Mesendoderm (in vitro differentiated cells): ENCODE data around the gene MAP3K15.

ENCODE experiments used
- DNase-seq: peaks from one replicate; pipeline ENCODE4 v3.0.0; 2013
- H2AK5ac ChIP-seq: 2 replicates; pipeline ENCODE4 v1.6.1; 2013; ENCODE audit warnings: low read length, inconsistent platforms
- H2BK120ac ChIP-seq: 2 replicates; pipeline ENCODE4 v1.6.1; 2013; ENCODE audit warnings: low read depth, mild to moderate bottlenecking, low read length, moderate library complexity, mixed read lengths
- H2BK15ac ChIP-seq: replicated peaks from 2 replicates; pipeline ENCODE4 v1.6.1; 2013; ENCODE audit warnings: low read depth, mild to moderate bottlenecking, moderate library complexity
- H2BK5ac ChIP-seq: 2 replicates; pipeline ENCODE4 v1.6.1; 2013; ENCODE audit warnings: low read length, inconsistent platforms
- H3K18ac ChIP-seq: 2 replicates; pipeline ENCODE4 v1.6.1; 2013; ENCODE audit warnings: mild to moderate bottlenecking, low read length, mixed read lengths
- H3K23ac ChIP-seq: one replicate; pipeline ENCODE4 v1.6.1; 2013; ENCODE audit warnings: low read length
- H3K27ac ChIP-seq: 2 replicates; pipeline ENCODE4 v1.5.1; 2013; ENCODE audit warnings: low read depth, mild to moderate bottlenecking, inconsistent platforms, low read length, moderate library complexity
- H3K27me3 ChIP-seq: 2 replicates; pipeline ENCODE4 v1.6.1; 2013; ENCODE audit warnings: low read length, control low read depth, mild to moderate bottlenecking, inconsistent platforms; ENCODE audit not compliant: insufficient read depth, poor library complexity
- H3K36me3 ChIP-seq: 2 replicates; pipeline ENCODE4 v1.6.1; 2013; ENCODE audit warnings: low read length, inconsistent platforms; ENCODE audit not compliant: control insufficient read depth, insufficient read depth
- H3K4ac ChIP-seq: one replicate; pipeline ENCODE4 v1.6.1; 2013; ENCODE audit warnings: low read depth, mild to moderate bottlenecking, low read length, moderate library complexity
- H3K4me1 ChIP-seq: 2 replicates; pipeline ENCODE4 v1.6.1; 2013; ENCODE audit warnings: low read depth, low read length, inconsistent platforms; ENCODE audit not compliant: control insufficient read depth
- H3K4me2 ChIP-seq: 2 replicates; pipeline ENCODE4 v1.6.1; 2013; ENCODE audit warnings: low read length
- H3K4me3 ChIP-seq: 2 replicates; pipeline ENCODE4 v1.5.1; 2013; ENCODE audit warnings: mild to moderate bottlenecking, low read length
- H3K56ac ChIP-seq: one replicate; pipeline ENCODE4 v1.6.1; 2013; ENCODE audit warnings: low read length
- H3K79me1 ChIP-seq: 2 replicates; pipeline ENCODE4 v1.6.1; 2013; ENCODE audit warnings: low read length, inconsistent platforms
- H3K79me2 ChIP-seq: 2 replicates; pipeline ENCODE4 v1.6.1; 2013; ENCODE audit warnings: mild to moderate bottlenecking, low read length; ENCODE audit not compliant: control insufficient read depth, insufficient read depth
- H3K9ac ChIP-seq: 2 replicates; pipeline ENCODE4 v1.6.1; 2013; ENCODE audit warnings: low read length, inconsistent platforms
- H4K5ac ChIP-seq: one replicate; pipeline ENCODE4 v1.6.1; 2013; ENCODE audit warnings: low read length
- H4K8ac ChIP-seq: one replicate; pipeline ENCODE4 v1.6.1; 2013; ENCODE audit warnings: low read depth, mild to moderate bottlenecking, control low read depth, low read length, moderate library complexity
- WGBS: extraction: QIAGEN DNeasy Blood & Tissue Kit; methylation state at CpG from one replicate; pipeline ENCODE4 v1.1.7; 2013; ENCODE audit warnings: low lambda C conversion rate, missing lambda C conversion rate; ENCODE audit not compliant: insufficient coverage; ENCODE audit errors: extremely low coverage; 5-methylcytosine and 5-hydroxymethylcytosine counted together

The MAP3K15 gene

GRCh38 chrX:19389227-19389845 lies 126.0 kb downstream of the MAP3K15 start:
- Histone ChIP-seq H3K18ac (no peak overlapping the region), H2BK120ac (no peak overlapping the region), H3K4me2 (no peak overlapping the region), H3K4me1 (no peaks in the 10 kb centered on the region), H3K27ac (no peak overlapping the region), H3K56ac (no peak overlapping the region), H4K8ac (no peak overlapping the region), H3K36me3 (no peaks in the 10 kb centered on the region), H2AK5ac (no peak overlapping the region), H2BK15ac (no peak overlapping the region), H3K9ac (no peak overlapping the region), H3K27me3 (no peaks in the 10 kb centered on the region), H4K5ac (no peak overlapping the region), H3K4me3 (no peak overlapping the region), H3K23ac (no peak overlapping the region), H3K4ac (no peak overlapping the region), H2BK5ac (no peak overlapping the region), H3K79me1 (no peaks in the 10 kb centered on the region), H3K79me2 (no peaks in the 10 kb centered on the region)
- no CpG with 5 or more reads among the region's 4 CpGs for WGBS
- DNase-seq, result peak; percentile 11

DNA sequence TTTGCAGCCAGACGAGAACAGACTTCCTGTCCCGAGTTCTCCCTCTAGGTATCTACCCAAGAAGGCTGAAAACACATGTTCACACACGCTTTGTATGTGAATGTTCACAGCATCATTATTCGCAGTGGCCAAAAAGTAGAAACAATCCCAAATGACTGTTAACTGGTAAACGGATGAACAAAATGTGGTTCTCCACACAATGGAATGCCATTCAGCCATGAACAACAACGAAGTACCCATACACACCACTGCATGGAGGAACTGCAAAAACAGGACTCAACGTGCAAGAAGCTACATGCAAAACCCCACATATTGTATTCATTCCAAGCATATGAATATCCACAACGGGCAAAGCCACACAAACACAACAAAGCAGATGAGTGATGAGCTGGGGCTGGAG lies 126.6 kb downstream of the MAP3K15 start:
- no peaks in the 10 kb centered on the region for H3K79me2 ChIP-seq
- no peak overlapping the region for H4K5ac ChIP-seq
- H3K4ac ChIP-seq, result no peak overlapping the region
- H4K8ac ChIP-seq, result no peak overlapping the region
- H3K27me3 ChIP-seq, result no peaks in the 10 kb centered on the region
- H3K18ac ChIP-seq, result no peak overlapping the region
- no peak overlapping the region for H3K56ac ChIP-seq
- H3K4me1 ChIP-seq, result no peaks in the 10 kb centered on the region
- H3K9ac ChIP-seq, result no peak overlapping the region
- H3K4me3 ChIP-seq, result no peak overlapping the region
- H3K36me3 ChIP-seq, result no peaks in the 10 kb centered on the region
- no peak overlapping the region for H3K4me2 ChIP-seq
- H3K79me1 ChIP-seq, result no peaks in the 10 kb centered on the region
- no peak for DNase-seq
- H2BK15ac ChIP-seq, result no peak overlapping the region
- no CpG with 5 or more reads among the region's 8 CpGs for WGBS
- no peak overlapping the region for H2BK5ac ChIP-seq
- H2AK5ac ChIP-seq, result no peak overlapping the region
- H3K27ac ChIP-seq, result no peak overlapping the region
- H2BK120ac ChIP-seq, result no peak overlapping the region
- no peak overlapping the region for H3K23ac ChIP-seq

DNA sequence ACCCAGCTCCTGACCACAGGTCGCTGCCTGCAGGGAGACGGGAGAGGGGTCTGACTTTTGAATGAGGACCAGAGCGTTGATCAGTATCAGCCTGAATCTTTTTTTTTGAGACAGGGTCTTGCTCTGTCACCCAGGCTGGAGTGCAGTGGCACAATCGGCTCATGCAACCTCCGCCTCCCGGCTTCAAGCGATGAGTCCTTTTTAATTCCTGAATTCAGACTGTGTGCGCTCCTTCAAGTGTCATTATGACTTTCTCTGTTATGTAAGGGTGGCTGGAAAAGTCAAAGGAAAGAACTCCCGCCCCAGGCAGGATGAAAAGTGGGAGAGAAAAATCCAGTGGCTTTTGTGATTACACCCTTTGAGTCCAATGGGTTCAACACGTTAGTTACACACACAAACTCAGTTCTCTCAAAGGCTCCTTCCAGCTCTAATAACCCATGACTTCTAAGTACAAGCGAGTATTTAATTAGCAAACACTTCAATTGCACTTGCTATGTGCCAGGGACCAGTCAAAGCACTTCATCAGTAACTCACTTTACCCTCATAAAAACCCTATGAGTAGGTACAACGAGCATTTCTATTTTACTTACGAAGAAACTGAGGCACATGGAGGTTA lies 127.1 kb downstream of the MAP3K15 start:
- no peaks in the 10 kb centered on the region for H3K36me3 ChIP-seq
- no peaks in the 10 kb centered on the region for H3K79me2 ChIP-seq
- no peak for DNase-seq
- no peaks in the 10 kb centered on the region for H3K27me3 ChIP-seq
- WGBS, result no CpG with 5 or more reads among the region's 13 CpGs
- no peak overlapping the region for H3K18ac ChIP-seq
- no peak overlapping the region for H2BK120ac ChIP-seq
- no peak overlapping the region for H2BK15ac ChIP-seq
- no peak overlapping the region for H3K4me2 ChIP-seq
- H3K4ac ChIP-seq, result no peak overlapping the region
- no peak overlapping the region for H3K27ac ChIP-seq
- H3K56ac ChIP-seq, result no peak overlapping the region
- H4K5ac ChIP-seq, result no peak overlapping the region
- no peak overlapping the region for H2BK5ac ChIP-seq
- H3K4me1 ChIP-seq, result no peaks in the 10 kb centered on the region
- H3K4me3 ChIP-seq, result no peak overlapping the region
- no peak overlapping the region for H4K8ac ChIP-seq
- H2AK5ac ChIP-seq, result no peak overlapping the region
- H3K79me1 ChIP-seq, result no peaks in the 10 kb centered on the region
- H3K23ac ChIP-seq, result no peak overlapping the region
- H3K9ac ChIP-seq, result no peak overlapping the region

- H3K18ac ChIP-seq, result no peak overlapping the region
- no peak overlapping the region for H3K23ac ChIP-seq
- no peak overlapping the region for H3K27ac ChIP-seq
- WGBS, result no CpG with 5 or more reads among the region's 4 CpGs
- no peak overlapping the region for H2BK120ac ChIP-seq
- no peaks in the 10 kb centered on the region for H3K4me1 ChIP-seq
- H4K8ac ChIP-seq, result no peak overlapping the region
- H2BK5ac ChIP-seq, result no peak overlapping the region
- H3K4me3 ChIP-seq, result no peak overlapping the region
- H2BK15ac ChIP-seq, result no peak overlapping the region
- H3K36me3 ChIP-seq, result no peaks in the 10 kb centered on the region
- no peak overlapping the region for H4K5ac ChIP-seq
- no peak overlapping the region for H3K4ac ChIP-seq
- H3K79me2 ChIP-seq, result no peaks in the 10 kb centered on the region
- H3K79me1 ChIP-seq, result no peaks in the 10 kb centered on the region
- H2AK5ac ChIP-seq, result no peak overlapping the region
- no peaks in the 10 kb centered on the region for H3K27me3 ChIP-seq
- no peak for DNase-seq
- H3K4me2 ChIP-seq, result no peak overlapping the region
- no peak overlapping the region for H3K9ac ChIP-seq
- H3K56ac ChIP-seq, result no peak overlapping the region
Measured at GRCh38 chrX:19386679-19387078, 128.6 kb downstream of the MAP3K15 start.

DNA sequence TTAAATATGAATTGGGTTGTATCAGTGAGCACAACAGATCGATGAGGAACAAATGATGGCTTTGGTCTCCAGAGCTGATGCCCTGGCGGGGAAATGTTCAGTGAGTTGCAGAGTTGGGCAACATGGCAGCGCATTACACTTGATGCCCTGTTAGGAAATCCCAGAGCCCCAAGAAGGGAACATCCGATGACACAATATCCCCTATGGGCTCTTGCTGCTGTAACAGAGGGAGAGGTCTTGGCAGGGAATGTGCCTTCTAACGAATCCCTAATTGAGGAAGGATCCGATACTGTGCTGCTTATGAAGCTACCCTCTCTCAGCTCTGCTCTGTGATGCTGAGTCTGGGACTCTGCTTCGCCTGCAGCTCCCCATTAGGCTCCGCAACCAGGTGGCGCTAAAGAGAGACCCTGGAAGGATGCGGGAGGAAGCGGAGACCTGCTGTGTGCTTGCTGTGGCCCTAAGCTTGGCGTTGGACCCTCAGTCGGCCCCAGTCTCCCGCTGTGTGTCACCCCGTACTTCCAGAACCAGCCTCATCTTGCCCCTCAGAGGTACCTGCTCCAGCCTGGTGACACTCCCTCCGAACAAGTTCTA lies 132.7 kb downstream of the MAP3K15 start:
- Histone ChIP-seq H3K27me3 (no peaks in the 10 kb centered on the region), H3K18ac (no peak overlapping the region), H2AK5ac (no peak overlapping the region), H3K9ac (no peak overlapping the region), H4K8ac (no peak overlapping the region), H3K27ac (no peak overlapping the region), H3K4me3 (no peak overlapping the region), H4K5ac (no peak overlapping the region), H3K36me3 (no peaks in the 10 kb centered on the region), H3K4ac (no peak overlapping the region), H3K23ac (no peak overlapping the region), H2BK5ac (no peak overlapping the region), H3K79me2 (no peaks in the 10 kb centered on the region), H3K56ac (no peak overlapping the region), H3K4me2 (no peak overlapping the region), H3K4me1 (no peaks in the 10 kb centered on the region), H2BK15ac (no peak overlapping the region), H3K79me1 (no peaks in the 10 kb centered on the region), H2BK120ac (no peak overlapping the region)
- no CpG with 5 or more reads among the region's 16 CpGs for WGBS
- peak; percentile 63 for DNase-seq
